Measurements from ENCODE around the gene LYPD3.
"Not testable (repeated sequence)": the region's sequence is repeated elsewhere in the genome, so short reads cannot be mapped to it uniquely, and the experiment has no call there.

The LYPD3 gene

DNA sequence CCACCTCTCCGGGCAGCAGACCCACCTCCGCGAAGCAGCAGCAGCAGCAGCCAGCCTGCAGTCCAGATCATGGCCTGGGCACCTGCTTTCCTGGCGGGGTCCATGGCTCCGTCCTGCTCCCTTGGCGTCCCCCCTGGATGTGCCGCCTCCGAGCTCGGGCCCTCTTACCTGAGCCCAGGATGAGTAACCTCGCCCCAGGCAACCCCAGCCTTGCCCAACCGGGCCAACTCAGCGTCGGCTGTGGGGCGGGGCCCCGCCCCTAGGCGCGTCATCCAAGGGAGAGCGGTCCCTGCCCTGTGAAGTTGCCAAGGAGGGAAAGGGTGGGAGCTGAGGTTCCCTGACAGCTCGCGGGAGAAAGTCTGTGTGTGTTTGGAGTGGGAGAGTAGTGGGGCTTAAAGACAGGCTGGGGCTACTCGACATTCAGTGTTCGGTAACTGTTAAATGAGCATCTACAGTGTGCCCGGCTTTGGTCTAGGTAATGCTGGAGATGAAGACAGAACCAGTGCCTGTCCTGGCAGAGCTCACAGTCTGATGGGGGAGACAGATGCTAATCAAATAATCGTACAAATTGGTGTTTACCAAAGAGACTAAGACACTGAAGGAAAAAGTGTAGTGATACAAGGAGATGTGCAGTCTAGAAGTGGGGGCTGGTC is at the start of gene LYPD3:
Gene LYPD3, minus strand, starts transcription at position 141 of the 653 bp plus-strand sequence. Its CDS starts 37 bp downstream, at position 104.
- no peak for DNase-seq

DNA sequence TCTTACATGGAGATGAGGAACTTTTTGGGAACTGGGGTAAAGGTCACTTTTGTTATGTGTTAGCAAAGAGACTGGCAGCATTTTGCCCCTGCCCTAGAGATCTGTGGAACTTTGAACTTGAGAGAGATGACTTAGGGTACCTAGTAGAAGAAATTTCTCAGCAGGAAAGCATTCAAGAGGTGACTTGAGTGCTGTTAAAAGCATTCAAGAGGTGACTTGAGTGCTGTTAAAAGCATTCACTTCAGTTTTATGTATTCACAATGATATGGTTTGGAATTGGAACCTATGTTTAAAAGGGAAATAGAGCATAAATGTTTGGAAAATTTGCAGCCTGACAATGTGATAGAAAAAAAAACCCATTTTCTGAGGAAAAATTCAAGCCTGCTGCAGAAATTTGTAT is 47.0 kb upstream of the LYPD3 start:
- DNase-seq: not testable (repeated sequence)

DNA sequence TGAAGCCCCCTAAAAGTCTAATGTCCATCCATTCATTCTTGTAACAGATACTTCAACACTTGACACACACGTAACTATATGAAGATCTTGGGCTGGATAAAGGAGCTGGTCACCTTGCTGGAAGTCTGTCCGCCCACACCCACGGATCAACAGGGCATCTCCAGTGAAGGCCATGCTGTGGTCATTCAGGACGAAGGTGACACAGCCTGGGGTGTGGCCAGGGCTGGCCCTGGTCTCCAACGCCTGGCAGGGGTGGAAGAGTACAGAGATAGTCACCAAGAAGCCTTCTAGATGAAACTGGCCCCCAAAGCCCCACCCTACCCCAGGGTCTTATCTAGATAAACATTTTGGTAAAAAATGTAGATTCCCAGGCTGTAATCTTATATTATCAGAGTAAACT is 45.9 kb upstream of the LYPD3 start:
- no peak for DNase-seq

DNA sequence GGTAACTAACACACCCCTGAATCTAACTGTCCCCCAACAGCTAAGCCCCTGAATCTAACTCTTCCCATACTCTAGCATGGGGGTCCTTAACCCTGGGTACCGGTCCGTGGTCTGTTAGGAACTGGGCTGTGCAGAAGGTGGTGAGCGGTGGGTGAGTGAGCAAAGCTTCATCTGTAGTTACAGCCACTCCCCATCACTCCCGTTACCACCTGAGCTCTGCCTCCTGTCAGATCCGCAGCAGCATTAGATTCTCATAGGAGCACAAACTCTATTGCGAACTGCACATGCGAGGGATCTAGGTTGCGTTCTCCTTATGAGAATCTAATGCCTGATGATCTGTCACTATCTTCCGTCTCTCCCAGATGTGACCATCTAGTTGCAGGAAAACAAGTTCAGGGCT is 45.3 kb upstream of the LYPD3 start:
- DNase-seq: no peak

DNA sequence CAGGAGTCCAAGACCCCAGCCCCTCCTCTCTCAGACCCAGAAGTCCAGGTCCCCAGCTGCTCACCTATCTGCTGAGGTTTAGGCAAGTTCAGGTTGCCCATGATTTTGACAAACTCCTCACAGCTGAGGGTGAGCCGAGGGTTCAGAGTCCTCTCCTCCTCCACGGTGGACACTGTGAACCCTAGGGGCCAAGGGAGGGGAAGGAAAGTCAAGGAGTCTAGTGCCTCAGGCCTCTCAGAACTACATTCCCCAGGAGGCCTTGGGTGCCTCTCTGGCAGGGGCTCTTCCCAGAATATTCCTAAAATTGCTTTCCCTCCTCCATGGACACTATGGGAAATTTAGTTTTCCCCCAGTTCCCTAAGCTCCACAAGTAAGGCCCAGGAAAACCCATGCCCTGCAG is 42.5 kb upstream of the LYPD3 start:
- no peak for DNase-seq

DNA sequence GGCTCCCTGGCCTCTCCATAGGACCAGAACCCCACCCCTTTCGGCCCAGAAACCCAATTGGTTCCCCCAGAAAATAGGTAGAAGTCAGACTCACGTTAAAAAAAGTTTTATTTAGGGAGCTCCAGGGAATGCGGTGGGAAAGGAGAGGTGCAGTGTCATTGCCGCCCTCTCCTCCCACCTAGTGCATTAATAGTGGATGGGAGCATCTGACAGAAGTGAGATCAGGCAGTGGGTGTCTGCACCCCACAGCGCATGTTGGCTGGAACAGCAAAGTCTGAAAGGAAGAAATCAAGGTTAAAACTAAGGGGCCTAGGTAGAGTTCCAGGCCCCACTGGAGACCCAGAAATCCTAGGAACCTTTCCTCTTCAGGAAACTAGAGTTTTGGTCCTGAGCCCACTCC is 41.2 kb upstream of the LYPD3 start:
- no peak for DNase-seq

DNA sequence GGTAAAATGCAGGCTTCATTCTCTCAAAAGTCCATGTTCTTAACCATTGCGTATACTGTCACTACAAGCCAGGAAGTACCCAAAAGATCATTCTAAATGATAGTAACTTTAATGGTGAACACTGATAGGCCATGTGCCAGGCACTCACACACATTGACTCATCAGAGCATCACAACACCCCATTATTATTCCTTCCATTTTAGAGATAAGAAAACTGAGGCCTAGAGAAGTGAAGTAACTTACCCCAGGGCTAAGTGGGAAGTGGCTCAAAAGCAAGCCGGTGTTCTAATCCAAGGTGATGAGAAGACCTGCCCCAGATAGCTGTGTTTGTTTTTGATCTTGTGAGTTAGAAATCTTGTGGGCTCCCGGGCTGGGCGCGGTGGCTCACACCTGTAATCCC is 40.5 kb upstream of the LYPD3 start:
- DNase-seq: no peak

DNA sequence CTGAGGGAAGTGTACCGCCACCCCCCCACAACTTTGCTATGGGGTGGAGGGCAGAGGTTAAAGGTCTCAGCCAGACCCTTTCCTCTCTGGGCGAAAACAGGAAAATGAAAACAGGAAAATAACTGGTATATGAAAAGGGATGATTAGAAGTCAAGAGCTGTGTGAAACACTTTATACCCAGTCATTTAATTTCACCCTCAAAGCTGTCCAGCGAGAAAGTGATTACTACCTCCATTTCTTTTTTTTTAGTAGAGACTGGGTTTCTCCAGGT is 39.7 kb upstream of the LYPD3 start:
- no peak for DNase-seq

DNA sequence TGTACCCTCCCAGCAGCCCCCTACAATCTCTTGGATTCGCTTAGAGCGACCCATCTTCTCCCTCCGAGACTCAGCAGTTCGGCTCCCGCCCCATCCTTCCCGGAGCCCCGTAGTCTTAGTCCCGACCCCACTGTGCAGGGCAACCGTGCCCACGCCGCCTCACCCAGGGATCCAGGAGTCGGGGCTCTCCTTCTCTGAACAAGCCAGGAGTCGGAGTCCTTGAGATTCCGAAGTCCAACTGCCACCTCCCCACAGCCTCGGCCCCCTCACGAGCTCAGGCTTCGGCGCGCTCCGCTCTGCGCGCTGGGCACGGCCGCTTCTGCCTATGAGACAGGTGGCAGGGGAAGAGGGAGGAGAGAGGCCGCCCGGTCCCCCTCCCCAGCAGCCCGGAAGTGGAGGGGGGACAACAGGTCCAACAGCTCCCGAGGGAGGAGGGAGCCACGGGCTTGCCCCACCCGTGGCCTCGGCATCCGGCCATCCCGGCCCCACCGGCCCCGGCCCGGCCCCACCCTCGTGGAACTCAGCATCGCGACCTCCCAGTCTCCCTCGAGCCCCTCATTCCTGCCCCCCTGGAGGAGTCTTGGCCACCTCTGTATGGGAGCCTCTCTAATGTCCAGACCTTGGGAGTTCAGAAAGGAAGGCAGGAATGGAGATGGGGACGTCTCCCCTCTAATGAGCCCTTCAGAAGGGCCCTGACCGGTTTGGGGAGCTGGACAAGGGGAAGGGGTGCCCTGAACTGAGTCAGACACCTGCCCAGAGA is 39.2 kb upstream of the LYPD3 start, which contains the start of gene PHLDB3:
Gene PHLDB3, minus strand, starts transcription at position 321 of the 760 bp plus-strand sequence. CDS start 628 bp downstream, outside the sequence.
- no peak for DNase-seq

DNA sequence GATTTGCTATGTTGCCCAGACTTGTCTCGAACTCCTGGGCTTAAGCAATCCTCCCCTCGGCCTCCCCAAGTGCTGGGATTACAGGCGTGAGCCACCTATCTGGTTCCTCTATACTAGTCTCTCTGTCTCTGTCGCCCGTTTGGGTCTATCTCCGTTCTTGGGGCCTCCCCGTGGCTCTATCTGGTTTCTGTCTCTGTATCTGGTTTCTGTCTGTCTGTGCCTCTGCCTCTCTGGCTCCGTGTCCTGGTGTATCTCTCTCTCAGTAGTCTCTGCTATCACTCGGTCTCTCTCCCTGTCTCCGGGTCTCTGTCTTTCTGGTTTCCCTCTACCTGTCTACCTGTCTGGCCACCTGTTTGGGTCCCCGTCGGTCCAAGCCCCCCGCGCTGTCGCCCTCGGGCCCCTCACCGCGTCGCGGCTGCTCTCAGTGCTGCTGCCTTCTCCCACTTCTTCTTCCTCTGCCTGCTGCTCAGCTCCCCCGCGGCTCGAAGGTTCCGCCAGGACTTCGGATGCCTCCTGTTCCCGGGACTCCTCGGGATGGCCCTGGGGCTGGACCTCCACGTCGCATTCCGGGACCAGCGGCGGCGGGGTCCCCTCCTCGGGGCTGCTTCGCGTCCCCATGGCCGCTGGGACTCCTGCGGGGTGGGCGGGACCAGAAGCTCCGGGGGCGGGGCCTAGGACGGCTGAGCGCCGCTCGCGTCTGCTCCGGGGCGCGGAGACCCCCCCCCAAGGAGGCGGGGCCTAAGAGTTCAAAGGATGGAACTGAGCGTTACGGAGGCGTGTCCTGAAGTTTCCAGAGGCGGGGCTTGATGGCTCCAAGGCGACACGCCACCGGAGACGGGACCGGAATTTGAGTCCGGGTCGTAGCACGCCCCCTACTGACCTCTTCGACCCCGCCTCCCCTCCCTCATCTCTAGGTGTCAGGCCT is 38.4 kb upstream of the LYPD3 start:
- DNase-seq: peak; percentile 28

DNA sequence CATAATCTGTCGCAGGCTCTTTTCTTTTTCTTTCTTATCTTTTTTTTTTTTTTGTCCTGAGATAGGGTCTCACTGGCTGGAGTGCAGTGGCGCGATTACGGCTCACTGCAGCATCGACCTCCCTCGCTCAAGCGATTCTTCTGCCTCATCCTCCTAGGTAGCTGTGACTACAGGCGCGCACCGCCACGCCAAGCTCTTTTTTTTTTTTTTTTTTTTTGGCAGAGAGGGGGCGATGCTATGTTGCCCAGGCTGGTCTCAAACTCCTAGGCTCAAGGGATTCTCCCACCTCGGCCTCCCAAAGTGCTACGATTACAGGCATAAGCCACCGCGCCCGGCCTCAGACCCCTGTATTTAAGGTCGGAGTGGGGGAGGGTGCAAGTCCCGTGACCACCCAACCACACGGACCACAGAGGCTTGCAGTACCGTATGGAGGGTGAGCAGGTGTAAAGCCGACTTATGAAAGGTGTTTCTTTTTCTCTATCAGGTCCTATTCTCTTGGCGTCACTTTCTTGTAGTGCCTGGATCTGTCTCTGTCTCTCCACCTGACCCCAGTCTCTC is 37.1 kb upstream of the LYPD3 start:
- no peak for DNase-seq

DNA sequence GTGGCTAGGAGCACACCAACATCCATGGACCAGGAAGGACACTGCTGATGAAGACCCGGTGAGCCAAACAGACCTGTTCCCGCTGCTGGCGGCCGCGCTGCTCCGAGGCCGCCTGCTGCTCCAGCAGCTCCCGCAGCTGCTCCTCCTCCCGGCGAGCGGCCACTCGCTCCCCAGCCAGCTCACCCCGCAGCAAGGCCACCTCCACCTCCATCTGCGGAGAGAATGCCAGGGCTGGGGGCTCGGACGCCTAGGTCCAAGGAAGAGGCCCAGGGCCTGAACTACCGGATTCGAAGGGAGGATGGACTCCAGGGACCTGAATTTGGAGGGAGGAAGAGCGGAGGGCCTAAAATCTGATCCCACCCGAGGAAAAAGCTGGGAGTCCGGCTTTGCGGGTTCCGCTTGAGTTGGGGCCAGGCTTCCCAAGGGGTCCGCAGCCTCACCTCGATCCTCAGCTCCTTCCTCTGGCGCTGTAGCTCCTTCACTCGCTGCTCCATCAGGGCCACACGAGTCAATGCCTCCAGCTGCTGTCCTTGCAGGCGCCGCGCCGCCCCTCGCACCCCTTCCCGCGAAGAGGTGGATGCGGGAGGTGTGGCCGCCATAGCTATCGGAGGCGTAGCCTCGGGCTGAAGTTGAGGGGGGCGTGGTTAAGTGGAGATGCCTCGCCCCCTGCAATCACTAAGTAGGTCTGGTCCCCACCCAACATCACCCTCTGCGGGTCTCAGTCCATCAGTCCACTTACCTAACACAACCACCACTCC is 36.4 kb upstream of the LYPD3 start:
- DNase-seq: no peak

DNA sequence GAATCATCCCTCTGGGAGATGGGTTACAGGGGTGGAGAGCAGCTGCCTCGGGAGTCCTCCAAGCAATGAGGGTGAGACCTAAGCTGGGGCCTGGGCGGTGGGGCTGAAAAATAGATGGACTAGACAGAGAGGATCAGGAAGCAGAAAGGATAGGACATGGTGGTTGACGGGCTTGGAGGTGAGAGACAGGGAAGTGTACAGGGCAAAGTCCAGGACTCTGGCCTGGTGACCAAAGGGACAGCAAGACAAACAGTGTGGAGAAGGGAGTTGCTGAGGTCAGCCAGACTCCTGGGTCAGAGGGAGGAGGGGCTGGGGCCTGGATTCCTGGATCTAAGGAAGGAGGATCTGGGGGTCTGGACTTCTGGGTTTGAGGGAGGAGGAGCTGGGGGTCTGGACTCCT is 33.6 kb upstream of the LYPD3 start:
- DNase-seq: no peak

DNA sequence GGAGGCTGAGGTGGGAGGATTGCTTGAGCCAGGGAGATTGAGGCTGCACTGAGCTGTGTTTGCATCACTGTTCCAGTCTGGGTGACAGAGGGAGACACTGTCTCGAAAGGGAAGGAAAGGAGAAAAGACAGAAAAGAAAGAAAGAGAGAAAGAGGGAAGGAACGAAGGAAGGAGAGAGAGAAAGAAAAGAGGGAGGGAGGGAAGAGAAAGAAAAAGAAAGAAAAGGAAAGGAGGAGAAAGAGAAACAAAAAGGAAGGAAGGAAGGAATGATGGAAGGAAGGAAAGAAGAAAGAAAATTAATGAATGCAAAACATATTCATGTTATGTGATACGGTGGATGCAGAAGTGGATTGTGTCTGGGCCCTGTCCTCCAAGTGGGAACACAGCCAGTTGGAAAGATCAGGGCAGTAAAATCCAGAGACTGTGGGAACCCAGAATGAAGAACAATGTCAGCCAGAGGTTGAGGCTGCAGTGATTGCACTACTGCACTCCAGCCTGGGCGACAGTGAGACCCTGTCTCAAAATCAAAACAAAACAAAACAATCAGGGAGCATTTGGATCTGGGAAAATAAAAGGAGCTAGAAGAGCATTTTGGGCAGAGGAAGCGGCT is 32.9 kb upstream of the LYPD3 start:
- no peak for DNase-seq

DNA sequence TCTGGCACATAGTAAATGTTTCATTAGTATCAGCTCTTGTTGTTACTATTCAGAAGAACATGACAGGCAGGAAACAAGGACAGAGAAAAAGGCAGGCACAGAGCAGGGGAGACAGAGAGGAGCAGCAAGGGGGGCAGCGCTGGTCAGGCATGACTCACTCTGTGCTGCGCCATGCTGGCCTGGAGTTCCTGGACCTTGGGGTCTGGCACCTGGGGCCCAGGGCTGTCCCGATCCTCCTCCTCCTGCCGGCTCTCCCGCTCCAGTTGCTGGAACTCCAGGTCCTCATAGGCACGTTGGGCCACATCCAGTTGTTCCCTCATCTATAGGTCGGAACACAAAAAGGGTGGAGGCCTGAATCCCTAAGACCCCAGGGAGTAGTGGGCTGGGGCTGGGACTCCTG is 31.6 kb upstream of the LYPD3 start:
- no peak for DNase-seq

DNA sequence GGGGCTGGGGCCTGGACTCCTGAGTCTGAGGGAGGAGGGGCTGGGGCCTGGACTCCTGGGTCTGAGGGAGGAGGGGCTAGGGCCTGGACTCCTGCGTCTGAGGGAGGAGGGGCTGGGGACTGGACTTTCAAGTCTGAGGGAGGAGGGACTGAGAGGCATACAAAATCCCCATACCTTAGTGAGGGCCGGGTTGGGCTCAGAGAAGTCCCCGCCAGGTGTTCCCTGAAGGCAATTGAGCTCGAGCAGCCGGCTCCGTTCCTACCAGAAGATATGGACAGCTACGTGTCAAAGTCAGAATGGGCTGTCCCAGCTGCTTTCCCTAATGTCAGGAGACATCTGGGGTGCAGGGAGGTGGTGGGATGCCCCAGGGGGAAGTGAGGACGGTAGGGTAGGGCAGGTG is 29.7 kb upstream of the LYPD3 start:
- DNase-seq: no peak

DNA sequence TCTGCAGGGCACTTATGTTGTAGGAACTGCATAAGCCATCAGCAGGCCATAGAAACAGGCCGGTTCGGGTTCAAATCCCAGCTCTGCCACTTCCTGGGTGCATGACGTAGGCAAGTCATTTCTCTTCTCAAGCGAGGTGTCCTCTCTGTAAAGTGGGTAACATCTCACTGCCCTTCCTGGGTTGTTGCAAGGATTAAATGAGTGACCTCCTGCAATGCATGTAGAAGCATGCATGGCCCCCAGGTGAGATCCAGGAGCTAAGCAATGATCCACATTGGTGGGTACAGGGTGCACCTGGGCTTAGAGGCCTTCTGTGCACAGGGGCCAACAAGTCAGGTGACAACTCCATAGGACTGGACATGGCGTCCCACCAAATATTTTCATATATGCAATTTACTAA is 25.4 kb upstream of the LYPD3 start:
- no peak for DNase-seq

DNA sequence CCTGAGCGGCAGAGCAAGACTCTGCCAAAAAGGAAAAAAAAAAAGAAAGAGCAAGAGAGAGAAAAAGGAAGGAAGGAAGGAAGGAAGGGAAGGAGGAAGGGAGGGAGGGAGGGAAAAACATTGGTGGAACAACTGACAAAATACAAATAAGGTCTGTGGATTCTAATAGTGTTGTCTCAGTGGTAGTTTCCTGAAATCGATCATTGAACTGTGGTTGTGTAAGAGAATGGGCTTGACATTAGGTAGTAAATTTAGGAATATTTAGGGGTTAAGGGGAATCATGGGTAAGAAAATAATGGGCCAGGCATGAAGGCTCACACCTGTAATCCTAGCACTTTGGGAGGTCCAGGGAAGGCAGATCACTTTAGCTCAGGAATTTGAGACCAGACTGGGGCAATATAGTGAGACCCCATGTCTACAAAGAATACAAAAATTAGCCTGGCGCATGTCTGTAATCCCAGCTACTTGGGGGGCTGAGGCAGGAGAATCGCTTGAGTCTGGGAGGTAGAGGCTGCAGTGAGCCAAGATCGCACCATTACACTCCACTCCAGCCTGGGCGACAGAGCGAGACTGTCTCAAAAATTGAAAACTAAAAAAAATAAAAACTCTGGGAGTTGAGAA is 24.7 kb upstream of the LYPD3 start:
- DNase-seq: no peak

DNA sequence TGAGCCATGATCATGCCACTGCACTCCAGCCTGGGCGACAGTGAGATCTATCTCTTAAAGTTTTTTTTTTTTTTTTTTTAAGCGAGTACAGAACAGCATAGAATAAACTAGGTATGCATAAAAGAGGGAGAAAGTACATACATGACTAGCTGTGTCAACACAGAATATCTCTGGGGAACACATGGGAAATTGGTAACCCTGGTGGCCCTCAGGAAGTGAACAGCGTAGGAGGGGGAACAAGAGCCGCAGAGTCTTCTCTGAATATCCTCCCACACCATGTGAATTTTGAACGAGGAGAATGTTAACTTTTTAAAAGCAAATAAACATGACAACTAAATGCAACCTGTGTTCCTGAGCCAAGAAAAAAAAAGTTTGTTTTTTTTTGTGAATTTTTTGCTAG is 23.9 kb upstream of the LYPD3 start:
- DNase-seq: no peak

DNA sequence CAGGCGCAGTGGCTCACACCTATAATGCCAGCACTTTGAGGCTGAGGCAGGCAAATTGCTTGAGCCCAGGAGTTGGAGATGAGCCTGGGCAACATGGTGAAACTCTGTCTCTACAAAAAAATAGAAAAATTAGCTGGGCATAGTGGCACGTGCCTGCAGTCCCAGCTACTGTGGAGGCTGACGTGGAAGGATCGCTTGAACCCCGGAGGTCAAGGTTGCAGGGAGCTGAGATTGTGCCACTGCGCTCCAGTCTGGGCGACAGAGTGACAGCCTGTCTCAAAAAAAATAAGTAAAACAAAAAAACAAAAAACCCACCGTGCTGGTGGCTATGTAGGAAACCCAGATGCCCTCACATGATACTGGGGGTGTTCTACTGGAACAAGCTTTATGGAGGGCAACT is 22.8 kb upstream of the LYPD3 start:
- no peak for DNase-seq

DNA sequence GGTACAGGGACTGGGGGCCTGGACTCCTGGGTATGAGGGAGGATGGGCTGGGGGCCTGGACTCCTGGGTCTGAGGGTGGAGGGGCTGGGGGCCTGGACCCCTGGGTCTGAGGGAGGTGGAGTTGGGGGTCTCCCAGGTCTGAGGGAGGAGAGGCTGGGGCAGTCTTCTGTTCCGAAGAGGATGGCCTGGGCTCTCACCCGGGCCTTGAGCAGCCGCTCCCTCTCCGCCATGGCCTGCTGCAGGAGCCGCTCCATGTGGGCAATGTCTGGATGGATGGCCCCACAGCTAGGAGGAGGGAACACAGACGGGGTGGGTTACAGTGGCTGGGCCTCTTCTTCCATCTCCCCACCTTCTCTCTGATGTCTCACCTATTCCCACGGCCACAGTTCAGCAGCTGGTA is 21.0 kb upstream of the LYPD3 start:
- no peak for DNase-seq

DNA sequence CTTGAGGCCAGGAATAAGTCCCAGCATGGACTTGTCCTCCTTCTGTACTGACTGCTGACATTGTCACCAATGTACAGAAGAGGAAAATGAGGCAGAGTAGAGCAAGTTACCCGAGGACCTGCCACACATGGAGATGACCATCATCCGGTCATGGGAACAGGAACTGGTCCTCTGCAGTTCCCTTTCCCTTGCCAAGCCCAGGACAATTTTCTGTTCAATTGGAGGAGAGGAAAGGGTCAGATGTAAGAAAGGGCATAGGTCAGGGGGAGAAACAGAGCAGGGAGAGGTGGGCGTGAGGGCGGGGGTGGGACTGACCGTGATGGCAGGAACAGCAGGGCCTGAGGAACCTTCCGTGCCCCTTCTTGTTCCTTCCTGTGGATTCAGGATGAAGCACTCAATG is 20.5 kb upstream of the LYPD3 start:
- no peak for DNase-seq
